ENCODE data around the gene SMARCA4. TPM values are rescaled to one million over a fixed set of nuclear protein-coding genes. Genes with fewer than 3 reads are reported as not detected.
A peak's percentile ranks its signal among the peaks of the same experiment; 100 is the strongest.

Gene SMARCA4
- total and polyA plus RNA-seq, 4 experiments from 2014 or later = 2.1 to 118 (median 68.1) TPM

- Histone ChIP-seq H3K9me3 (ENCODE audit: control insufficient read depth in 1 of 2, low read length in 2 of 2) (no peaks in the 10 kb centered on the region), H3K4me1 (ENCODE audit: insufficient read depth, low read length) (no peaks in the 10 kb centered on the region), H3K27ac (ENCODE audit: low read depth, low read length) (no peak overlapping the region), H3K36me3 (ENCODE audit: insufficient read depth, low read length) (peaks cover 78% of the 10 kb centered on the region), H3K4me3 (ENCODE audit: low read length in 2 of 2) (no peak overlapping the region), H3K27me3 (ENCODE audit: insufficient read depth, low read length) (no peaks in the 10 kb centered on the region)
- Mint-ChIP-seq H3K27ac (peak overlapping the region in 1 of 7 donors; percentile 82), H3K4me3 (no peak overlapping the region), H3K36me3 (peaks cover 18 to 77% of the 10 kb centered on the region in 2 donors), H3K27me3 (no peaks in the 10 kb centered on the region), H3K9me3 (no peaks in the 10 kb centered on the region), H3K4me1 (no peaks in the 10 kb centered on the region)
- ChIA-PET POLR2A (ENCODE audit: partially characterized antibody) (no interaction called here), CTCF (ENCODE audit: partially characterized antibody) (no interaction called here)
- DNase-seq = no peak
- intact Hi-C loops (cut with micrococcal nuclease) = no loop called here
Observed at GRCh38 chr19:11025006-11025405, 64.2 kb downstream of the SMARCA4 start.

- peaks cover 78% of the 10 kb centered on the region for H3K36me3 ChIP-seq (ENCODE audit: insufficient read depth, low read length)
- no peak overlapping the region for H3K4me3 ChIP-seq (ENCODE audit: low read length in 2 of 2)
- no peak overlapping the region for H3K27ac ChIP-seq (ENCODE audit: low read depth, low read length)
- H3K4me1 Mint-ChIP-seq = no peaks in the 10 kb centered on the region
- no peaks in the 10 kb centered on the region for H3K27me3 ChIP-seq (ENCODE audit: insufficient read depth, low read length)
- no peak overlapping the region for H3K27ac Mint-ChIP-seq
- no peaks in the 10 kb centered on the region for H3K9me3 ChIP-seq (ENCODE audit: control insufficient read depth in 1 of 2, low read length in 2 of 2)
- intact Hi-C loops (cut with micrococcal nuclease) = no loop called here
- CTCF ChIA-PET (ENCODE audit: partially characterized antibody) = no interaction called here
- H3K36me3 Mint-ChIP-seq = peaks cover 20 to 78% of the 10 kb centered on the region in 2 donors
- no peak overlapping the region for H3K4me3 Mint-ChIP-seq
- DNase-seq = no peak
- H3K27me3 Mint-ChIP-seq = no peaks in the 10 kb centered on the region
- POLR2A ChIA-PET (ENCODE audit: partially characterized antibody) = no interaction called here
- no peaks in the 10 kb centered on the region for H3K4me1 ChIP-seq (ENCODE audit: insufficient read depth, low read length)
- H3K9me3 Mint-ChIP-seq = no peaks in the 10 kb centered on the region
Observed at GRCh38 chr19:11025445-11025844, 64.6 kb downstream of the SMARCA4 start.

GRCh38 chr19:11025997-11026396 lies 65.2 kb downstream of the SMARCA4 start:
- H3K4me3 ChIP-seq (ENCODE audit: low read length in 2 of 2) = no peak overlapping the region
- no peak for DNase-seq
- CTCF ChIA-PET (ENCODE audit: partially characterized antibody) = no interaction called here
- H3K9me3 ChIP-seq (ENCODE audit: control insufficient read depth in 1 of 2, low read length in 2 of 2) = no peaks in the 10 kb centered on the region
- no peaks in the 10 kb centered on the region for H3K27me3 ChIP-seq (ENCODE audit: insufficient read depth, low read length)
- intact Hi-C loops (cut with micrococcal nuclease) = no loop called here
- POLR2A ChIA-PET (ENCODE audit: partially characterized antibody) = no interaction called here
- no peaks in the 10 kb centered on the region for H3K9me3 Mint-ChIP-seq
- peaks cover 78% of the 10 kb centered on the region for H3K36me3 ChIP-seq (ENCODE audit: insufficient read depth, low read length)
- H3K4me1 Mint-ChIP-seq = no peaks in the 10 kb centered on the region
- no peaks in the 10 kb centered on the region for H3K27me3 Mint-ChIP-seq
- no peak overlapping the region for H3K4me3 Mint-ChIP-seq
- peaks cover 17 to 76% of the 10 kb centered on the region in 2 donors for H3K36me3 Mint-ChIP-seq
- no peaks in the 10 kb centered on the region for H3K4me1 ChIP-seq (ENCODE audit: insufficient read depth, low read length)
- H3K27ac ChIP-seq (ENCODE audit: low read depth, low read length) = no peak overlapping the region
- H3K27ac Mint-ChIP-seq = no peak overlapping the region

GRCh38 chr19:11027381-11027780 lies 66.6 kb downstream of the SMARCA4 start:
- Mint-ChIP-seq H3K36me3 (peaks cover 23 to 74% of the 10 kb centered on the region in 2 donors), H3K9me3 (no peaks in the 10 kb centered on the region), H3K4me3 (no peak overlapping the region), H3K27me3 (no peaks in the 10 kb centered on the region), H3K27ac (no peak overlapping the region), H3K4me1 (no peaks in the 10 kb centered on the region)
- Histone ChIP-seq H3K36me3 (ENCODE audit: insufficient read depth, low read length) (peaks cover 75% of the 10 kb centered on the region), H3K27me3 (ENCODE audit: insufficient read depth, low read length) (no peaks in the 10 kb centered on the region), H3K4me1 (ENCODE audit: insufficient read depth, low read length) (no peaks in the 10 kb centered on the region), H3K4me3 (ENCODE audit: low read length in 2 of 2) (no peak overlapping the region), H3K9me3 (ENCODE audit: control insufficient read depth in 1 of 2, low read length in 2 of 2) (no peaks in the 10 kb centered on the region), H3K27ac (ENCODE audit: low read depth, low read length) (no peak overlapping the region)
- CTCF ChIA-PET (ENCODE audit: partially characterized antibody) = interaction anchor here (1.1 to 2.2 kb wide), 4 partner anchors 8 to 103 kb away, joined by 3 to 9 read pairs (median 4); no protein-coding TSS in a partner anchor
- intact Hi-C loops (cut with micrococcal nuclease) = no loop called here
- POLR2A ChIA-PET (ENCODE audit: partially characterized antibody) = no interaction called here
- no peak for DNase-seq

DNA sequence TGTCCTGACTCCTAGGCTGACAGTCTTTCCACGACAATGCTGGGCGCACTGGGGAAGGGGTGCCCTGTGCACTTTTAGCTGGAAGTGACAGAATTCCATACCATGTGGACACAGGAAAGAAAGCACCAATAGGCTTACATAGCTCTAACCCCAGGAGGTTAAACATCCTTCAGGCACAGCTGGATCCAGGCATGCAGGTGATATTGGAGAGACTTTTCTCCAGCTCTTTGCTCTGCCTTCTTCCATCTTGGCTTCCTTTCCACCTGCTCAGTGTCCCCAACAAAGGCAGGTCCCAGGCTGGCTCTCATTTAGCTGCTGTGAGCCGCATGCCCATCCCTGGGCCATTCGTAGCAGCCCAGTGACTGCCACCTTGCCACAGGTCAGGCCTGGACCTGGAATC lies 67.3 kb downstream of the SMARCA4 start:
- Histone ChIP-seq H3K9me3 (ENCODE audit: control insufficient read depth in 1 of 2, low read length in 2 of 2) (no peaks in the 10 kb centered on the region), H3K4me1 (ENCODE audit: insufficient read depth, low read length) (no peaks in the 10 kb centered on the region), H3K36me3 (ENCODE audit: insufficient read depth, low read length) (peaks cover 68% of the 10 kb centered on the region), H3K27me3 (ENCODE audit: insufficient read depth, low read length) (no peaks in the 10 kb centered on the region), H3K4me3 (ENCODE audit: low read length in 2 of 2) (no peak overlapping the region), H3K27ac (ENCODE audit: low read depth, low read length) (no peak overlapping the region)
- intact Hi-C loops (cut with micrococcal nuclease) = no loop called here
- Mint-ChIP-seq H3K36me3 (peaks cover 24 to 74% of the 10 kb centered on the region in 2 donors), H3K4me1 (peaks cover 0 to under 1% (median 0%) of the 10 kb centered on the region in 4 donors), H3K4me3 (no peak overlapping the region), H3K27me3 (no peaks in the 10 kb centered on the region), H3K9me3 (no peaks in the 10 kb centered on the region), H3K27ac (peak overlapping the region in 2 of 7 donors; percentile 18 to 25)
- DNase-seq = no peak
- ChIA-PET CTCF (ENCODE audit: partially characterized antibody) (interaction anchor here (0.6 to 2.2 kb wide), 4 partner anchors 86 to 475 kb away, joined by 3 to 9 read pairs (median 4); no protein-coding TSS in a partner anchor), POLR2A (ENCODE audit: partially characterized antibody) (no interaction called here)

- H3K4me3 ChIP-seq (ENCODE audit: low read length in 2 of 2) = no peak overlapping the region
- intact Hi-C loops (cut with micrococcal nuclease) = loop anchor here (10.0 kb wide), 1 partner anchor 97 kb away; no protein-coding TSS in a partner anchor
- Mint-ChIP-seq H3K9me3 (no peaks in the 10 kb centered on the region), H3K36me3 (peaks cover 39 to 71% of the 10 kb centered on the region in 2 donors), H3K4me3 (no peak overlapping the region), H3K27me3 (no peaks in the 10 kb centered on the region), H3K4me1 (peaks cover 4 to 18% (median 6%) of the 10 kb centered on the region in 4 donors), H3K27ac (peak overlapping the region in 1 of 7 donors; percentile 69)
- CTCF ChIA-PET (ENCODE audit: partially characterized antibody) = interaction anchor here (1.2 to 1.9 kb wide), 2 partner anchors 95 to 98 kb away, joined by 4 to 14 read pairs; no protein-coding TSS in a partner anchor
- no peak for DNase-seq
- H3K27me3 ChIP-seq (ENCODE audit: insufficient read depth, low read length) = no peaks in the 10 kb centered on the region
- no peaks in the 10 kb centered on the region for H3K4me1 ChIP-seq (ENCODE audit: insufficient read depth, low read length)
- H3K27ac ChIP-seq (ENCODE audit: low read depth, low read length) = no peak overlapping the region
- peaks cover 64% of the 10 kb centered on the region for H3K36me3 ChIP-seq (ENCODE audit: insufficient read depth, low read length)
- no peaks in the 10 kb centered on the region for H3K9me3 ChIP-seq (ENCODE audit: control insufficient read depth in 1 of 2, low read length in 2 of 2)
- POLR2A ChIA-PET (ENCODE audit: partially characterized antibody) = no interaction called here
Observed at GRCh38 chr19:11031421-11032070, 70.7 kb downstream of the SMARCA4 start.

DNA sequence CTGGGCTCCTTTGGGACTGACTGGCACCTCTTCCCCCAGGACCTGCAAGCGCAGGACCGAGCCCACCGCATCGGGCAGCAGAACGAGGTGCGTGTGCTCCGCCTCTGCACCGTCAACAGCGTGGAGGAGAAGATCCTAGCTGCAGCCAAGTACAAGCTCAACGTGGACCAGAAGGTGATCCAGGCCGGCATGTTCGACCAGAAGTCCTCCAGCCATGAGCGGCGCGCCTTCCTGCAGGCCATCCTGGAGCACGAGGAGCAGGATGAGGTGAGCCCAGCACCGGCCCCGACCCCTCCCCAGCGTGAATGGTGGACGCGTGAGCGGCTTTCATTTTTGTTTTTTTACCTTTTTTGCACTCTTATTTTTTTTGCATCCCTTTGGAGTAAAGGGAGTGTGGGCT lies 72.4 kb downstream of the SMARCA4 start:
- Histone ChIP-seq H3K4me3 (ENCODE audit: low read length in 2 of 2) (no peak overlapping the region), H3K27ac (ENCODE audit: low read depth, low read length) (no peak overlapping the region), H3K9me3 (ENCODE audit: control insufficient read depth in 1 of 2, low read length in 2 of 2) (no peaks in the 10 kb centered on the region), H3K27me3 (ENCODE audit: insufficient read depth, low read length) (no peaks in the 10 kb centered on the region), H3K4me1 (ENCODE audit: insufficient read depth, low read length) (no peaks in the 10 kb centered on the region), H3K36me3 (ENCODE audit: insufficient read depth, low read length) (peaks cover 63% of the 10 kb centered on the region)
- H3K4me3 Mint-ChIP-seq = no peak overlapping the region
- DNase-seq = no peak
- H3K9me3 Mint-ChIP-seq = no peaks in the 10 kb centered on the region
- intact Hi-C loops (cut with micrococcal nuclease) = loop anchor here (10.0 kb wide), 1 partner anchor 98 kb away; no protein-coding TSS in a partner anchor
- H3K4me1 Mint-ChIP-seq = peaks cover 4 to 21% (median 7%) of the 10 kb centered on the region in 4 donors
- POLR2A ChIA-PET (ENCODE audit: partially characterized antibody) = interaction anchor here (0.9 to 3.4 kb wide), 2 partner anchors 57 to 63 kb away, joined by 3 to 36 read pairs; partner anchors contain the start of gene LDLR
- no peaks in the 10 kb centered on the region for H3K27me3 Mint-ChIP-seq
- no peak overlapping the region for H3K27ac Mint-ChIP-seq
- peaks cover 44 to 70% of the 10 kb centered on the region in 2 donors for H3K36me3 Mint-ChIP-seq
- CTCF ChIA-PET (ENCODE audit: partially characterized antibody) = interaction anchor here (0.8 to 4.0 kb wide), 7 partner anchors 16 to 171 kb away, joined by 3 to 41 read pairs (median 3); no protein-coding TSS in a partner anchor

Data from CD4-positive, alpha-beta memory T cell (primary cell).